ENCODE results near the gene EFHD1.

The EFHD1 gene

DNA sequence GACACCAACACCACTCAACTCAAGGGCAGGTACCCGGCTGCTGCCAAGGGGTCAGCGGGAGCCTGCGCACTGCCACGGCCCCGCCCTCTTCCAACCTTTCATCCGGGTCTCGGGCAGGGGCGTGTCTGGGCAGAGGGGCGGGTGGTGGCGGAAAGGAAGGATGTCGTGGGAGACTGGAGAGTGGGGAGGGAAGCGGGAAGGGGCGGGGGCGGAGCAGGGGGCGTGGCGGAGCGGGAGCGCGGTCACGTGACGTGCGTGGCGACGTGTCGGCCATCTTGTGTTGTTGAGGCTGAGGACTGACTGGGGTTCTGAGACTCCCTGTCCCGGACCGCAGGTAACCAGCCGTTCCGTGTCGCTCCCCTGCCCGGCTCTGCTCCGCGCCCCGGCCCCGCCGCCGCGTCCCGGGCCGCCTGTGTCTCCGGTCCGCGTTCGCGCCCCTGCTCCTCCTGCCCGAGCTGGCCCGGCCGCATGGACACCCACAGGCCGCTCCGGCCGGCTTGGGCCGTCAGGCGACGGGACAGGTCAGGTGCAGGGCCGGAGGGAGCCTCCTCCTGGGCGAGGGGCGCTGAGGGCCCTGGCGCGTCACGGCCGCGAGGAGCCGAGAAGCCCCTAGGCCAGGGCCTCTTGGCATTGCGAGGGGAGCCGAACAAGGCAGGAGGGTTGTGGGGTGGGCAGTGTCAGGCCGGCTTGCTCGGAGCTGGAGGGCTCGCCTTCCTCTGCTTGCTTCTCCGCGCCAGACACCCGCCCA, 63.8 kb downstream of the EFHD1 start, which contains the start of gene GIGYF2:
Gene GIGYF2 (plus strand): TSS at position 273 of the 748 bp plus-strand sequence. CDS start 37,867 bp downstream, outside the sequence.
- no peak for TF ChIP-seq CTCF (IDR thresholded peaks at IDR 0.05; ENCODE audit: low read depth, low read length)
- H3K4me3 ChIP-seq (ENCODE audit: low read depth, low read length): peak within 1 kb of the TSS; percentile 78

DNA sequence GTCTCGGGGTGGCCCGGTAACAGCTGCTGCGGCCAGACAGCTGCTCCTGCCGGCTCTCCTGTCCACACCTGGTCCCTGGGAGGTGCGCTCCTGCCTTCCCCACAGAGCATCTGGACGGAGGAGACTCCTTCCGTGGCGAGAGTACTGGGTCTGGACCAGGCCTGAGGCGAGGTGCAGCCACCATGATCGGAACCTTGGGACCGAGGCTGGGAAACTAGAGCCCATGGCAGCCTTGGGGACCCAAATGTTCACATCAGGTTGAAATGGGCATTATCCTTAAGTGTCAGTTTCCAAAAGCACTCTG, 64.4 kb downstream of the EFHD1 start:
- H3K4me3 ChIP-seq (ENCODE audit: low read depth, low read length): peak overlapping the region; percentile 78
- no peak for TF ChIP-seq CTCF (IDR thresholded peaks at IDR 0.05; ENCODE audit: low read depth, low read length)

- no peak for TF ChIP-seq CTCF (IDR thresholded peaks at IDR 0.05; ENCODE audit: low read depth, low read length)
- H3K4me3 ChIP-seq (ENCODE audit: low read depth, low read length): peak overlapping the region; percentile 78
Measured at GRCh38 chr2:232698556-232699091, 65.2 kb downstream of the EFHD1 start.

DNA sequence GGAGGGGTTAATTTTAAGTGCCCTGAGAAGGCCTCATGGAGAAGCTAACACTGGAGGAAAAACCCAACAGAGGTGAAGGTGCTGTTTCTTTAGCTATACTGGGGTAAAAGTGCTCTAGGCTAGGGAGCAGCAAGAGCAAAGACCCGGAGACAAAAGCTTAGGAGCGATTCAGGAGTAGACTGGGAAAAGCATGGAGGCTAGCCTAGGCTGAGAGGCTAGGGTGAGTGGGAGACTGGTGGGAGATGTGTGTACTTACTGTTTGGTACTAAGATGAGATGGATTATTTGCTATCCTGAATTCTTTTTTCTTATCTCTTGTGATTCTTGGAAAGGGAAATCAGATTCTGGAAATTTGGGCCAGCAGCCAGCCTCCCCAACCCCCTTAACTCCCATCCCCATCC, 65.7 kb downstream of the EFHD1 start:
- TF ChIP-seq CTCF (IDR thresholded peaks at IDR 0.05; ENCODE audit: low read depth, low read length): no peak
- H3K4me3 ChIP-seq (ENCODE audit: low read depth, low read length): peak overlapping the region; percentile 78

DNA sequence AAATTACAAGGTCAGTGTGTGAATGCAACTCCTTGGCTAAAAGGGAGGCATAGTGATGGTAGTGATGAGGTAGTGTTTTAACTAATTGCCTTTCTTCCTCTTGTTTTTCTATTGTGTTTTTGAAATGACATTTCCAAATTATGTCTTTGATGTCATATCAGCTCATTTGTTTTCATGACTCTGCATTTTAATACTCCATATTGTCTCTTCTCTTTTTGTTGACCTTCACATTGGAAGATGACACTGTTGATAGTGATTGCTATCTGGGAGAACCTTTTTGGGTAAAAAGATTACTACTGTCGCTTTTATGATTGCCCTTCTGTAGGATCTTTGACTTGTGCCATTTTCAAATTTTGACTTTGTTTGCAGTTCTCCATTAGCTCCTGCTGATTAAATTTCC, 66.8 kb downstream of the EFHD1 start:
- H3K4me3 ChIP-seq (ENCODE audit: low read depth, low read length): no peak overlapping the region
- TF ChIP-seq CTCF (IDR thresholded peaks at IDR 0.05; ENCODE audit: low read depth, low read length): no peak

- H3K4me3 ChIP-seq (ENCODE audit: low read depth, low read length): no peak overlapping the region
- no peak for TF ChIP-seq CTCF (IDR thresholded peaks at IDR 0.05; ENCODE audit: low read depth, low read length)
Measured at GRCh38 chr2:232707076-232707475, 73.7 kb downstream of the EFHD1 start.

DNA sequence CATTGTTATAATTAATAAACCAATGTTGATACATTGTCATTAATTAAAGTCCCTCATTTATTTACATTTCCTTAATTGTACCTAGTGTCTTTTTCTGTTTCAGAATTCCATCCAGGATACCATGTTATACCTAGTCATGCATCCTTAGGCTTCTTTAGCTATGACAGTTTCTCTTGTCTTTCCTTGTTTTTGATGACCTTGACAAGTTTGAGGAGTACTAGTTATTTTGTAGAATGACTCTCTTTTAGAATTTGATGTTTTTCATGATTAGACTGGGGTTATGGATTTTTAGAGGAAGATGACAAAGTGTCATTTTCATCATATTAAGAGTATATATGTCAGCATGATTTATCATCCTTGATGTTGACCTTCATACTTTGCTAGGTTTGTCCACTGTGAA, 80.1 kb downstream of the EFHD1 start:
- H3K4me3 ChIP-seq (ENCODE audit: low read depth, low read length): no peak overlapping the region

More for the DNA sequence above, 80.1 kb downstream of the EFHD1 start:
- TF ChIP-seq CTCF (IDR thresholded peaks at IDR 0.05; ENCODE audit: low read depth, low read length): no peak
